GM20431 (cell line): Measurements from ENCODE around the gene STMND1.

Source experiments
- in situ Hi-C: fragments of 300-500 bp; cut with MseI, MboI; formaldehyde crosslinking; loops from one replicate; pipeline ENCODE4 v1.15.0; 2020; ENCODE audit warnings: low sequenced_read_pairs; ENCODE audit not compliant: unreplicated experiment

The STMND1 gene

GRCh38 chr6:17156112-17156921, 54.5 kb downstream of the STMND1 start:
- in situ Hi-C loops: loop anchor here (10.0 to 25.0 kb wide), 2 partner anchors 431 to 658 kb away; no protein-coding TSS in a partner anchor

- in situ Hi-C loops: loop anchor here (10.0 to 25.0 kb wide), 2 partner anchors 430 to 658 kb away; no protein-coding TSS in a partner anchor
Observed at GRCh38 chr6:17156966-17157365, 55.1 kb downstream of the STMND1 start.

GRCh38 chr6:17157617-17158016, 55.8 kb downstream of the STMND1 start:
- in situ Hi-C loops: loop anchor here (10.0 to 25.0 kb wide), 2 partner anchors 430 to 657 kb away; no protein-coding TSS in a partner anchor

GRCh38 chr6:17159240-17159639, 57.4 kb downstream of the STMND1 start:
- in situ Hi-C loops: loop anchor here (10.0 to 25.0 kb wide), 2 partner anchors 428 to 656 kb away; no protein-coding TSS in a partner anchor

GRCh38 chr6:17161076-17161475, 59.2 kb downstream of the STMND1 start:
- in situ Hi-C loops: loop anchor here (25.0 kb wide), 1 partner anchor 426 kb away; no protein-coding TSS in a partner anchor

GRCh38 chr6:17165383-17165782, 63.5 kb downstream of the STMND1 start:
- in situ Hi-C loops: loop anchor here (25.0 kb wide), 1 partner anchor 422 kb away; no protein-coding TSS in a partner anchor

GRCh38 chr6:17167327-17167979, 65.6 kb downstream of the STMND1 start:
- in situ Hi-C loops: loop anchor here (25.0 kb wide), 1 partner anchor 420 kb away; no protein-coding TSS in a partner anchor

- in situ Hi-C loops: loop anchor here (25.0 kb wide), 1 partner anchor 418 kb away; no protein-coding TSS in a partner anchor
Observed at GRCh38 chr6:17169291-17169690, 67.4 kb downstream of the STMND1 start.

GRCh38 chr6:17169711-17170110, 67.9 kb downstream of the STMND1 start:
- in situ Hi-C loops: loop anchor here (25.0 kb wide), 1 partner anchor 418 kb away; no protein-coding TSS in a partner anchor

GRCh38 chr6:17172836-17173470, 71.1 kb downstream of the STMND1 start:
- in situ Hi-C loops: loop anchor here (25.0 kb wide), 1 partner anchor 414 kb away; no protein-coding TSS in a partner anchor

GRCh38 chr6:17178326-17178725, 76.5 kb downstream of the STMND1 start:
- in situ Hi-C loops: no loop called here

- in situ Hi-C loops: no loop called here
Observed at GRCh38 chr6:17178754-17179529, 77.1 kb downstream of the STMND1 start.

GRCh38 chr6:17179530-17180073, 77.8 kb downstream of the STMND1 start:
- in situ Hi-C loops: no loop called here
